B cell (primary cell): ENCODE measurements around the gene NUBP2. TPM values are rescaled to one million over a fixed set of nuclear protein-coding genes. Genes with fewer than 3 reads are reported as not detected.

ENCODE experiments used
- ATAC-seq: fragments of 200-7000 bp; cut with Tn5 transposase; one replicate; pipeline ENCODE4 v1.10.0; 2021; ENCODE audit warnings: low read depth, mild to moderate bottlenecking, moderate number of reproducible peaks, moderate library complexity
- CTCF ChIA-PET: fragments of 350-600 bp; sonication (Branson Sonifier 250); formaldehyde crosslinking; loops from one replicate; lab custom pipeline; 2021; ENCODE audit warnings: antibody characterized with exemption, inconsistent platforms; lab: Charles Lee
- POLR2A ChIA-PET: fragments of 350-600 bp; sonication (Branson Sonifier 250); formaldehyde crosslinking; loops from one replicate; lab custom pipeline; 2021; ENCODE audit warnings: antibody characterized with exemption; lab: Charles Lee
- DNase-seq: peaks from one replicate; pipeline ENCODE4 v3.0.0; 2013
- H2AFZ ChIP-seq: 2 replicates; pipeline ENCODE4 v1.6.1; 2012; ENCODE audit warnings: mild to moderate bottlenecking, low read depth, low read length; ENCODE audit not compliant: insufficient read depth, poor library complexity, severe bottlenecking
- H3K27ac ChIP-seq, 2 donors: 1 replicate in 1 of 2; 2 replicates in 1 of 2; pipeline ENCODE4 v1.5.1; 2012 to 2013; ENCODE audit warnings: low read length in 2 of 2, mild to moderate bottlenecking in 2 of 2, moderate library complexity in 1 of 2
- H3K27me3 ChIP-seq, 4 experiments: fragments of 200-600 bp in 1 of 4; sonication (generic) in 1 of 4; replicated peaks in 1 of 4; 1 replicate in 2 of 4; 2 replicates in 2 of 4; pipeline versions ENCODE4 v1.6.1 to v1.7.0; 2013 to 2016; ENCODE audit warnings: low read length in 3 of 4, mild to moderate bottlenecking in 2 of 4, mixed read lengths in 1 of 4, moderate library complexity in 1 of 4; ENCODE audit not compliant: insufficient read depth in 4 of 4, control insufficient read depth in 3 of 4; ENCODE audit errors: control extremely low read depth in 1 of 4
- H3K36me3 ChIP-seq, 2 experiments: replicated peaks in 1 of 2; 1 replicate in 1 of 2; 2 replicates in 1 of 2; pipeline versions ENCODE4 v1.6.1 to v1.7.1; 2013; ENCODE audit warnings: low read length in 1 of 2; ENCODE audit not compliant: insufficient read depth in 2 of 2, control insufficient read depth in 1 of 2; ENCODE audit errors: control extremely low read depth in 1 of 2, extremely low read depth in 1 of 2
- H3K4me1 ChIP-seq, 2 donors: fragments of 200-600 bp in 1 of 2; sonication (generic) in 1 of 2; 1 replicate in 1 of 2; 2 replicates in 1 of 2; pipeline versions ENCODE4 v1.5.1 to v1.6.1; 2013 to 2017; ENCODE audit warnings: low read length in 2 of 2; ENCODE audit not compliant: control insufficient read depth in 2 of 2, insufficient read depth in 2 of 2
- H3K4me2 ChIP-seq: replicated peaks from 2 replicates; pipeline ENCODE3; 2012; ENCODE audit warnings: mild to moderate bottlenecking, low read depth, low read length; ENCODE audit not compliant: poor library complexity, severe bottlenecking
- H3K4me3 ChIP-seq, 5 experiments: fragments of 200-600 bp in 1 of 5; sonication (generic) in 1 of 5; 1 replicate in 3 of 5; 2 replicates in 2 of 5; pipeline versions ENCODE4 v1.5.1 to v1.7.0; 2011 to 2016; ENCODE audit warnings: low read length in 4 of 5, mild to moderate bottlenecking in 4 of 5, low read depth in 2 of 5, control low read depth in 1 of 5, moderate library complexity in 1 of 5; ENCODE audit not compliant: insufficient read depth in 1 of 5; ENCODE audit errors: control extremely low read depth in 1 of 5, extremely low read depth in 1 of 5
- H3K79me2 ChIP-seq: fragments of 200-600 bp; sonication (generic); one replicate; pipeline ENCODE4 v1.6.0; 2016; ENCODE audit warnings: low read length; ENCODE audit not compliant: control insufficient read depth, insufficient read depth
- H3K9ac ChIP-seq: fragments of 200-600 bp; sonication (generic); 2 replicates; pipeline ENCODE4 v1.6.1; 2017; ENCODE audit warnings: mild to moderate bottlenecking, low read length, moderate library complexity
- H3K9me3 ChIP-seq, 3 donors: one replicate each; pipeline versions ENCODE4 v1.6.1 to v1.7.1; 2013; ENCODE audit warnings: low read length in 2 of 3; ENCODE audit not compliant: control insufficient read depth in 2 of 3, insufficient read depth in 1 of 3; ENCODE audit errors: control extremely low read depth in 1 of 3
- H4K20me1 ChIP-seq: 2 replicates; pipeline ENCODE4 v1.6.0; 2012; ENCODE audit warnings: mild to moderate bottlenecking, low read length; ENCODE audit not compliant: insufficient read depth, control insufficient read depth, poor library complexity, severe bottlenecking
- H3K27ac Mint-ChIP-seq: one replicate; pipeline ENCODE4 v1.8.0; 2021; ENCODE audit warnings: mixed read lengths
- H3K27me3 Mint-ChIP-seq: one replicate; pipeline ENCODE4 v1.8.0; 2021; ENCODE audit warnings: mixed read lengths
- H3K4me1 Mint-ChIP-seq: one replicate; pipeline ENCODE4 v1.8.0; 2021; ENCODE audit warnings: mixed read lengths
- H3K4me3 Mint-ChIP-seq: one replicate; pipeline ENCODE4 v1.8.0; 2021; ENCODE audit warnings: mixed read lengths
- H3K9me3 Mint-ChIP-seq: one replicate; pipeline ENCODE4 v1.8.0; 2022; ENCODE audit warnings: mixed read lengths; ENCODE audit not compliant: insufficient read depth
- EZH2 ChIP-seq: IDR thresholded peaks from 2 replicates; pipeline ENCODE4 v1.6.1; 2012; ENCODE audit warnings: borderline replicate concordance, low read depth, mild to moderate bottlenecking, moderate library complexity, low read length; ENCODE audit not compliant: insufficient read depth, poor library complexity, severe bottlenecking
- WGBS: methylation state at CpG from one replicate; pipeline ENCODE4 v1.1.5; 2013; ENCODE audit warnings: missing lambda C conversion rate; ENCODE audit not compliant: insufficient coverage; 5-methylcytosine and 5-hydroxymethylcytosine counted together
- intact Hi-C: fragments of 100-400 bp; cut with micrococcal nuclease; formaldehyde crosslinking; loops from one replicate; pipeline ENCODE4 v1.10.0; 2022
- polyA plus RNA-seq: library from polyadenylated mRNA; depleted of rRNA; stranded (reverse); fragments of >200 nt; gene quantifications from 2 replicates; pipeline ENCODE4 v1.2.3, GENCODE V29; 2012
- total RNA-seq, 2 donors: library from RNA; stranded (reverse); fragments of 120-200 nt in 1 of 2; gene quantifications; 1 replicate in 1 of 2; 2 replicates in 1 of 2; pipeline versions ENCODE4 v1.2.3 to v1.2.4, GENCODE V29; 2013 to 2022
- TF ChIP-seq, protein P1 (sequence below): fragments of 200-600 bp; IDR thresholded peaks from one replicate; pipeline ENCODE4 v1.8.0; 2022; ENCODE audit warnings: antibody characterized with exemption, mild to moderate bottlenecking

The NUBP2 gene
- total and polyA plus RNA-seq, 2 donors (not counting 1 experiment from before 2014, with no cell fraction given): 50.2 to 71.7 TPM

DNA sequence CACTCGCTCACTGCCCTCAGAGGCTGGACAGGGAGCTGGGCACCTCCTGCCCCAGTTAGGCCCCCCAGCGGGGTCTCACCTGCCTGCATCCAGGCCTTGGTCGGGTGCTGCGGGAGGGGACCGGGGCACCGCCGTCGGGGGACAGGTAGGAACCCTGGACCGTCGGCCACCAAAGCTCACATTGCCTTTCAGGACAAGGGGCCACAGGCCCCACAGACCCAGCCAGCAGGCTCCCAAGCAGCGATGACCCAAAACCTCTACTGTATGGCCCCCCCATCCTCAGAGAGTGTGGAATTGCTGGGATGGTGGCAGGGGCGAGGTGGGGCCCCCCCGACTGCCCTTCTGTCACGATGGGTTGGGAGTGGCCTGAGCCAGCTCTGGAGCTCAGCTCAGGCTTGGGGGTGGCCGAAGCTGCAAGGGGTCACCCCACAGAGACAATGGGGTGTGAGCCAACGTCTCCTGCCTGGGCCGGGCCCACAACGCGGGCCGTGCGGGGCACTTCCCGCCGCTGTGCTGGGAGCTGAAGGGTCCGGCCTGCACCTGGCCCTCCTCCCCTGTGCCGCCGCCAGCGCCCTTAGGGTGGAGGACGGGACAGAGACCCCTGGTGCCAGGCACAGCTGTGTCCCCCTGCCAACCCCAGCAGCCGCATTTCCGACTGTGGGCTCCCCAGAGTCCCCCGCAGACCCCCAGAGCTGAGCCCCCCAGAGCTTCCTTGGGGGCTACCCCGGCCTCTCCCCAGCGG lies 10.2 kb downstream of the NUBP2 start:
- Mint-ChIP-seq H3K27ac (no peak overlapping the region), H3K9me3 (peaks cover 2% of the 10 kb centered on the region), H3K4me3 (no peak overlapping the region), H3K4me1 (no peaks in the 10 kb centered on the region), H3K27me3 (no peaks in the 10 kb centered on the region)
- H4K20me1 ChIP-seq: peaks cover 10% of the 10 kb centered on the region
- no peak overlapping the region for H2AFZ ChIP-seq
- H3K36me3 ChIP-seq: peaks cover 0 to 18% of the 10 kb centered on the region in 2 experiments
- ChIA-PET CTCF (no interaction called here), POLR2A (no interaction called here)
- H3K9me3 ChIP-seq: peaks cover 0 to 12% (median 6%) of the 10 kb centered on the region in 3 donors
- WGBS: 96% methylated on average over 32 of the region's 33 CpGs
- DNase-seq (no peak), ATAC-seq (no peak)
- H3K4me3 ChIP-seq: no peak overlapping the region
- no peak overlapping the region for H3K27ac ChIP-seq
- no peaks in the 10 kb centered on the region for H3K27me3 ChIP-seq
- no peak overlapping the region for H3K4me2 ChIP-seq
- intact Hi-C loops: no loop called here
- H3K4me1 ChIP-seq: no peaks in the 10 kb centered on the region
- H3K9ac ChIP-seq: no peak overlapping the region
- H3K79me2 ChIP-seq: peaks cover 21% of the 10 kb centered on the region
- TF ChIP-seq, protein P1, sequence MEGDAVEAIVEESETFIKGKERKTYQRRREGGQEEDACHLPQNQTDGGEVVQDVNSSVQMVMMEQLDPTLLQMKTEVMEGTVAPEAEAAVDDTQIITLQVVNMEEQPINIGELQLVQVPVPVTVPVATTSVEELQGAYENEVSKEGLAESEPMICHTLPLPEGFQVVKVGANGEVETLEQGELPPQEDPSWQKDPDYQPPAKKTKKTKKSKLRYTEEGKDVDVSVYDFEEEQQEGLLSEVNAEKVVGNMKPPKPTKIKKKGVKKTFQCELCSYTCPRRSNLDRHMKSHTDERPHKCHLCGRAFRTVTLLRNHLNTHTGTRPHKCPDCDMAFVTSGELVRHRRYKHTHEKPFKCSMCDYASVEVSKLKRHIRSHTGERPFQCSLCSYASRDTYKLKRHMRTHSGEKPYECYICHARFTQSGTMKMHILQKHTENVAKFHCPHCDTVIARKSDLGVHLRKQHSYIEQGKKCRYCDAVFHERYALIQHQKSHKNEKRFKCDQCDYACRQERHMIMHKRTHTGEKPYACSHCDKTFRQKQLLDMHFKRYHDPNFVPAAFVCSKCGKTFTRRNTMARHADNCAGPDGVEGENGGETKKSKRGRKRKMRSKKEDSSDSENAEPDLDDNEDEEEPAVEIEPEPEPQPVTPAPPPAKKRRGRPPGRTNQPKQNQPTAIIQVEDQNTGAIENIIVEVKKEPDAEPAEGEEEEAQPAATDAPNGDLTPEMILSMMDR: no peak
- no peak for TF ChIP-seq EZH2

DNA sequence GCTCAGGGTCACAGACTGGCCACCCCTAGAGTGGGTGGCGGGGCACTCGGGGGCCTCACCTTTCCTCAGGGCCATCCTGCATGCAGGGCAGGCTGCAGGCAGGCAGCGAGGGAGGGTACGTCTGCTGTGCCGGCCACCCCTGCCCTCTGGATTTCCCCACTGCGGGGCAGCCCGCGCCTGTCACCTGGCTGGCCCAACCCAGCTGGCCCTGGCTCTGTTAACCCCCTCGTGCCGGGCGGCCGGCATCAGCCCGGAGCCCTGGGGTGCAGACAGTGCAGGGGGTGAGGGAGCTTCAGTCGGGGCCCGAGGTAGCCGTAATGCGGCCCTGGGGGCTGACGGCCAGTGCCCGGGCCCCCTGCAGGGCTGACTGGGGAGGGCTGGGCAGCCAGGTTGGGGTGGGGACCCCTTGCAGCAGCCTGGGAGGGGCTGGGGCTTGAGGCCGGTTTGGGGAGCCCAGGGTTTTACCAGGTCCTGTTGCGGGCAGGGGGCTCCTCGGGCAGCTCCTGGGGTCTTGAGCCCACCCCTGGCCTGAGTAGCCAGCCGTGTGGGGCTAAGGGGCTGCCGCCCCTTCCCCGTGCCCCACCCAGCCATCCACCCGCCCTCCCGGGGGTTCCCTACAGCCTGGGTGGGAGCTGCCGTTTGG lies 10.9 kb downstream of the NUBP2 start, which contains the start of gene IGFALS:
Gene IGFALS, minus strand, starts transcription at position 128 of the 643 bp plus-strand sequence. Its CDS starts 53 bp downstream, at position 75.
- Mint-ChIP-seq H3K27ac (no peak within 1 kb of the TSS), H3K4me1 (no peaks in the 10 kb centered on the region), H3K9me3 (peaks cover 2% of the 10 kb centered on the region), H3K4me3 (no peak within 1 kb of the TSS), H3K27me3 (no peaks in the 10 kb centered on the region)
- 93% methylated on average over 28 of the region's 28 CpGs for WGBS
- no peak within 1 kb of the TSS for H3K4me3 ChIP-seq
- no peaks in the 10 kb centered on the region for H3K4me1 ChIP-seq
- POLR2A ChIA-PET: no interaction called here
- peaks cover 0 to 11% of the 10 kb centered on the region in 2 experiments for H3K36me3 ChIP-seq
- no peak within 1 kb of the TSS for H3K4me2 ChIP-seq
- no peak for TF ChIP-seq EZH2
- TF ChIP-seq, protein P1: no peak
- H3K27me3 ChIP-seq: no peaks in the 10 kb centered on the region
- CTCF ChIA-PET: no interaction called here
- no peak for ATAC-seq
- no peak within 1 kb of the TSS for H3K27ac ChIP-seq
- peaks cover 3% of the 10 kb centered on the region for H4K20me1 ChIP-seq
- H2AFZ ChIP-seq: no peak within 1 kb of the TSS
- H3K9ac ChIP-seq: no peak within 1 kb of the TSS
- H3K9me3 ChIP-seq: peaks cover 0 to 19% (median 7%) of the 10 kb centered on the region in 3 donors
- no peak for DNase-seq
- intact Hi-C loops: no loop called here
- H3K79me2 ChIP-seq: peaks cover 14% of the 10 kb centered on the region
